Stimulated activated CD4-positive, alpha-beta T cell treated with anti-CD3 and anti-CD28 coated beads, Interleukin-2, amount 100 ng/mL, for 24 hours (primary cell): ENCODE measurements around the gene CLSTN2.

Source experiments
- DNase-seq, 2 donors: peaks; one replicate each; pipeline ENCODE4 v3.0.0-alpha.2; 2020

CLSTN2 gene

GRCh38 chr3:140055092-140055791 lies 120.3 kb downstream of the CLSTN2 start:
- DNase-seq: no peak

- DNase-seq: no peak
Measured at GRCh38 chr3:140056047-140056446, 121.1 kb downstream of the CLSTN2 start.

DNA sequence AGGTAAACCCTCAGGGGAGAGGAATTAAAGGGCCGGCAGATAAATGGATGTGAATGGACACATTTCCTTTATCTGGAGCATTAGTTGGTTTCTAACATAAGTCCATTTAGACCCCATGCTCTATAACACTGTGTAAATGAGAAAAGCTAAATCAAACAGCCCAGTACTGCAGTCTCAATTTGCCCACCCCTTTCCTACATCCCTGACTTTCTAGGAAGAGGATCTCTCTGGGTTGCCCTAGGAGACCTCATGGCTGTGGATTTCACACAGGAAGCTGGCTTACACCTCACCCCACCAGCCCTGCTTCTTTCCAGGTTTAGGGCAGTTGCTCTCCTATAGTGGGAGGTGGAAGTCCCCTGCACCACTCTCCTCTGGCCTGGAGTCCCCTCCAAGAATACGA lies 126.2 kb downstream of the CLSTN2 start:
- no peak for DNase-seq

DNA sequence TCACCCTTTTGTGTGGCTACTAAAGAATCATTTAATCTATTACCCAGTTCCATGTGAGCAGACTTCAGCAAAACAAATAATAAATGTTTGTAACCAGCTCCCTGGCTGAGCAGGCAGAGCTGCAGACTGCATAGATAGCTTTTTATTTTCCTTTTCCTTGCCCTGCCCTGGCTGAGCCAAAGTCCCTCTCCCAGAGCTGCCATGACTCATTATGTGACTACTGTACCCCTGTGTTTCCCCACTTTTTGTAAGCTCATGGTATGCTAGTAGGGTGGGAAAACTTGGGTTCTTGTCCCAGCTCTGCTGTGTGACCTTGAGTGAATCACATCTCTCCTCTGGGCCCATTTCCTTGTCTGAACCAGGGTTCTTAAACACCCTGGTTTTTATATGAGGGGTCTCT lies 127.5 kb downstream of the CLSTN2 start:
- no peak for DNase-seq

GRCh38 chr3:140067487-140067886 lies 132.5 kb downstream of the CLSTN2 start:
- no peak for DNase-seq

DNA sequence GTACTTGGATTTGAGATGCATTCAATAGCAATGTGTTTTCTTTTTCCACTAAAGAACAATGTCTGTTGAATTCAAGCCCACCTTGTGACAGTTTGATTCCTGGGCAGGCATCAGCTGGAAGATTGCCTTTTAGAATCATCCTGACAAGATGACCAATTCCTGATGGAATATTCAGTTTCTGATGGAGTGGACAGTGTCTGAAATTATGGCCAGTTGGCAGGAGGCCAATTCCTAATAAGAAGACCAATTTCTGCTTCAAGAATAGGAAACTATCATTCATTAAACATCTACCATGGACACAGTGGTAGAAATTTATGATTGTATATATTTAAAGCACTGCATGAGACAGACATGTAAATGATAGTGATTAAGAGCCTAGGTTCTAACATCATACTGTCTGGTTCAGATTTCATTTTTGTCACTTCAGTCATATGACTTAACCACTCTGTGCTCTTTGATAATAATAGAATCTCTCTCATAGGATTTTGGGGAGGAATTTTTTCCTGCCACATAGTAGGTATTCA lies 133.6 kb downstream of the CLSTN2 start:
- DNase-seq: no peak

DNA sequence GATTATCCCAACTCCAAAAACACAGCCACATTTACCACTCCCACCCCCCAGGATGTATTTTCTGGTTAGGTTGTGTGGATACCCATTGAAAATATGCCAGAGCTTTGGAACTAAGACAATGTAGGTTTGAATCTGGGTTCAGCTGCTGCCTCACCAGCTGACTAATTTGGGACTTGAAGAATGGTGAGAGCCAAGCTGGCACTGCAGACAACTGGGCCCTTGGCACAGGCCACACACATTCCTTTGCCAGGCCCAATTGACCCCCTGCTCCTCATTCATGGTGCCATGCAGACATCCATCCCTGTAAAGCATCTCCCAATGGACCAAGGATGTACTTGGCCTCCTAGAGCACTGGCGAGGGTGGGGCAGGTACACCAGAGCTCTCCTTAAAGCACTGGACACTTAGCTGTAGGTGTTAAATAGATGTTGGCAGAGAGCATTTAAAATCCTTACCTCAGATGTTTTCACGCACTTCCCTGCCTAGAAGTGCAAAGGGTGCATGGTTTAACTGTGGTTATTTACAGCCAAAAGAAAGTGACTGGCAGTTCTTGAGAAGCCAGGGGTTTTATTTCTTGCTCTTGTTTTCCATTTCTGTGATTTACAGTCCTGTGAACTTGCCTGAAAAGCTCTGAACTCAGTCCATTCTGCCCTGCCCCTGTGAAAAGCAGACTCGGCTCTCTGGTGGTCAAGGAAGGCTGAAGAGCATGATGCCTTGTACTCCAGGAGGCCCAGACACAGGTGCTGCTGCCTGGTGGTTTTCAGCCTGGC lies 138.5 kb downstream of the CLSTN2 start:
- no peak for DNase-seq

- DNase-seq: no peak
Measured at GRCh38 chr3:140076552-140076951, 141.6 kb downstream of the CLSTN2 start.

- no peak for DNase-seq
Measured at GRCh38 chr3:140077406-140077805, 142.4 kb downstream of the CLSTN2 start.

DNA sequence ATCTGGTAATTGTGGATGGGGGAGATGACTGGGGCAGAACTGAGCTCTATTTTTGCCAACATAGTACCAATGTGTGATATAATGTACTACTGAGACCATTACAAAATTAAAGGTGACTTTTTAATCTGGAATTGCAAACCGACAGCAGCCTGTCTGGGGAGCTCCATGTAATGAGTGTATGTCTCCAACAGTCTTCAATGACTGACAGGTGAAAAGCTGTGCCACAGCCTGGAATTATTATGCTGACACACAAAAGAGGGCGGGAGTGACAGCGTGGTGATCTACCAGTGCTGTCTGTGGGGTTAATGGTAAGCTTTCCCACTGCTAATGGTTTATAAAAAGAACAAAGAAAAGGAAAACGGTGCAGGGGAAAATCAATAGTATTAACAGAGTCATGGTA lies 143.4 kb downstream of the CLSTN2 start:
- DNase-seq: no peak

DNA sequence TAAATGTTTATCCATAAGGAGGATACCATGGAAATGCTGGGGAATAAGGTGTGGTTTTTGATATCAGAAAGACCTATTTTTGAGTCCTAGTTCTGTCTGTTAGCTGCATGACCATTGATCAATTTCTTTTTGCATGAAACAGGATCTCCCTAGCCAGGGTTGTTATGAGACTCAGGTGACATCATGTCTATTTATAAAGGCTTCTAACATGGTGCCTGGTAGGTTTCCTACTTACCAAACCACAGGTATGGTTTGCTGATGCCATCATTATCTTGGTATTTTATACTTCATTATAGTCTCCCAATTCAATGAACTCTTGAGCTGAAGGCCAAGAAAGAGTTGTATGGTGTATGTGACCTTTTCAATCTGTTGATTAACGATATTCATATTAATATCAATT lies 144.0 kb downstream of the CLSTN2 start:
- no peak for DNase-seq

GRCh38 chr3:140081887-140082286 lies 146.9 kb downstream of the CLSTN2 start:
- no peak for DNase-seq

- DNase-seq: no peak
Measured at GRCh38 chr3:140085001-140085400, 150.0 kb downstream of the CLSTN2 start.

- DNase-seq: no peak
Measured at GRCh38 chr3:140086642-140087041, 151.7 kb downstream of the CLSTN2 start.

- no peak for DNase-seq
Measured at GRCh38 chr3:140088058-140088457, 153.1 kb downstream of the CLSTN2 start.

DNA sequence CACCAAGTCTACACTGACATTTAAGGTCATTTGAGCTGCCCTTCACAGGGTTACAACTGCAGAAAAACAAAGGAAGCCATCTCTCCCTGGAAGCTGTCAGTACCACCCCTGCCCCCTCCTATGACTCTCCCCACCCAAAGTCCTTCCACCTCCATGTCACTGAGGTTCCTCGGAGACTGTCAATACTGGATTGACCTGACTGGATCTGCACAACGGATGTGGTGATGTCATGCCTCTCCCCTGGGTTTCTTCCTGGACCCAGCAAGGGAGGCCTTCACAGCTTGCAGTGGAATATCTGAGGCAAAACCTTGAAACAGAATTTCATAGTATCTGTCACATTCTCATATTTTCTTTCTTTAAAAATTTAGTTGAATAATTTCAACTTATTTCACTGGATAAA lies 153.5 kb downstream of the CLSTN2 start:
- DNase-seq: no peak

- DNase-seq: no peak
Measured at GRCh38 chr3:140089403-140090072, 154.6 kb downstream of the CLSTN2 start.

DNA sequence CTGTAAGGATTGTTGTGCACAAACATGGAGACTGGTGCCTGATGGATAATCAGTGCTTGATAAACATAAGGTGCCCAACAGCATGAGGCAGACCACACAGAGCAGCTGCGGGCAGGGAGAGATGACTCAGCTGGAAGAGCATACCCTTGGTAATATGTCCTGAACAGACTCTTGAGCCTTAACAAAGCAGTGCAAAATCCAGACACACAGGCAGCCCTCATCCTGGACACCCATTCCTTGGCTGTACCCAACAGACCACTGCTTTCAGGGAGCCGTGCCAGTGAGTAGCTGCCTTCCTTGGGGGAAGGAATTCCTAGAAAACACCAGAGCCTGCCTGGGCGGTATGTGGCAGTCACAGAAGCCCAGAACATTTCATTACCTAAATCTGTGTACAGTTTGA lies 156.2 kb downstream of the CLSTN2 start:
- no peak for DNase-seq

- no peak for DNase-seq
Measured at GRCh38 chr3:140092848-140093536, 158.0 kb downstream of the CLSTN2 start.

GRCh38 chr3:140093742-140094141 lies 158.8 kb downstream of the CLSTN2 start:
- no peak for DNase-seq

DNA sequence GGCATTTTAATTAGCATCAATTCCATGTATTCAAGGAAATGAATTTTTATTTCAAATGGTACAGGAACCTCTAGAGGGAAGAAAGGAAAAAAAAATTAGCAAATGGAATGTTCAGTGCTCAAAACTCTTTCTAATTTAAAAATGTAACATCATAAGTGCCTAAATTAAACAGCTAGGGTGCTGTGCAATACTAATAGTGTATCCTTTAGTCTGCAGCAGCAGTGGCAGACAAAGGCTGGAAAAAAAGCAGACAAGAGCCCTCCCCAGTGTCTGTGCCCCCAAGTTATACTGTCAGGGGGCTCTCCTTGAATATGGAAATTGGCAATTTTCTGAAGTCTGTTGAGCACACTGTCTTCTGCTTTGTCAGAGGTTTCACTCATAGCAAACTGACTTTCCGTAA lies 159.5 kb downstream of the CLSTN2 start:
- DNase-seq: no peak

DNA sequence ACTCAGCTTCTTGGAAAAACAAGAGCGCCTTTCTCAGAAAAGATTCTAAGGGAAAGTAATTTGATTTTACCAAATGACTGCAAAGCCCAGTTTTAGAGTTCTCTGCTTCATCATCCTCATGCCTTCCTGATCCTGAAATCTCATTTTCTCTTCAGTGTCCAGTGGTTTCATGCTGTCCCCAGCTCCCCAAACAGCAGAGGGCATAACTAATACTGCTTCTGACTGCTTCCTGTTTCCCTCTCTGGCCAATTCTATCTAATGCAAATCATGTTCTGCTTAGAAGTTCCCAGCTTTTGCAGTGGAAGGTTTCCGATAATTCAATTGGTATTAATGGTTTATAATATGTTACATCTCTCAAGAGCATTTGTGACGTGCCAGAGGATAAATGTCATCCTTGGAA lies 161.1 kb downstream of the CLSTN2 start:
- DNase-seq: no peak
